Ishikawa (cell line): ENCODE results near the gene APBA1.

Experiments used
- CEBPB ChIP-seq: IDR thresholded peaks from 2 replicates; pipeline ENCODE4 v1.6.1; 2012
- CREB1 ChIP-seq: IDR thresholded peaks from 2 replicates; pipeline ENCODE4 v1.6.1; 2012; ENCODE audit warnings: low read depth
- EGR1 ChIP-seq: IDR thresholded peaks from 2 replicates; pipeline ENCODE4 v1.6.1; 2012
- EP300 ChIP-seq: IDR thresholded peaks from 2 replicates; pipeline ENCODE4 v1.6.1; 2012; ENCODE audit warnings: borderline replicate concordance
- FOXM1 ChIP-seq: IDR thresholded peaks from 2 replicates; pipeline ENCODE4 v1.6.1; 2012; ENCODE audit warnings: low read depth, borderline replicate concordance
- NFIC ChIP-seq: IDR thresholded peaks from 2 replicates; pipeline ENCODE4 v1.6.1; 2012
- RAD21 ChIP-seq: IDR thresholded peaks from 2 replicates; pipeline ENCODE4 v1.6.1; 2012; ENCODE audit warnings: low read depth
- TAF1 ChIP-seq: IDR thresholded peaks from 2 replicates; pipeline ENCODE4 v1.6.1; 2012; ENCODE audit warnings: low read depth, mild to moderate bottlenecking
- TCF12 ChIP-seq: IDR thresholded peaks from 2 replicates; pipeline ENCODE4 v1.6.1; 2012; ENCODE audit warnings: low read depth
- TEAD4 ChIP-seq: IDR thresholded peaks from 2 replicates; pipeline ENCODE4 v1.6.1; 2012
- YY1 ChIP-seq: IDR thresholded peaks from 2 replicates; pipeline ENCODE4 v1.6.1; 2012; ENCODE audit warnings: low read depth
- ZBTB7A ChIP-seq: IDR thresholded peaks from 2 replicates; pipeline ENCODE4 v1.6.1; 2012; ENCODE audit warnings: low read depth
- TF ChIP-seq, protein P1 (sequence below): IDR thresholded peaks from 2 replicates; pipeline ENCODE4 v1.6.1; 2012; ENCODE audit warnings: low read depth, mild to moderate bottlenecking
- TF ChIP-seq, protein P2 (sequence below): IDR thresholded peaks from 2 replicates; pipeline ENCODE4 v1.6.1; 2012
- TF ChIP-seq, protein P3 (sequence below): IDR thresholded peaks from 2 replicates; pipeline ENCODE4 v1.6.1; 2012

APBA1 gene

DNA sequence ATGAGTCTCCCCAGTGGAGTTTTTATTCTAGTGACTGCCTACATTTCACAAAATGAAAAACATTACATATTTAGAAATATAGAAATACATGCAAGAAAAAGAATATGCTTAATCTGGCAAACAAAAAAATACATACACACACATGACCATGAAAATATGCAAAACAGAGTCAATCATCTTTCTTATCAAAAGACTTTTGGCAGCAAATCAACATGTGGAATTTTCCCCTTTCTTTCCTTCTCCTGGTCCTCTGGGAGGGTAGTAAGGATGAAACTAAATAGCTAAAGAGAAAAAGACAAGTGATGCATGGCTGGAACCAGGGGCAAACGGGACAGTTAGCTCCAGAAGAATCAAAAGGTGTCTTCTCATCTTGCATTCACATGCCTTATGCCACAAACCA lies 69.4 kb downstream of the APBA1 start:
- no peak for TF ChIP-seq EGR1

- TF ChIP-seq RAD21 (no peak), YY1 (no peak), TCF12 (no peak), ZBTB7A (no peak), TEAD4 (no peak), EGR1 (no peak), FOXM1 (no peak), NFIC (no peak), CEBPB (no peak), CREB1 (no peak), EP300 (no peak), TAF1 (no peak)
- TF ChIP-seq, protein P1, sequence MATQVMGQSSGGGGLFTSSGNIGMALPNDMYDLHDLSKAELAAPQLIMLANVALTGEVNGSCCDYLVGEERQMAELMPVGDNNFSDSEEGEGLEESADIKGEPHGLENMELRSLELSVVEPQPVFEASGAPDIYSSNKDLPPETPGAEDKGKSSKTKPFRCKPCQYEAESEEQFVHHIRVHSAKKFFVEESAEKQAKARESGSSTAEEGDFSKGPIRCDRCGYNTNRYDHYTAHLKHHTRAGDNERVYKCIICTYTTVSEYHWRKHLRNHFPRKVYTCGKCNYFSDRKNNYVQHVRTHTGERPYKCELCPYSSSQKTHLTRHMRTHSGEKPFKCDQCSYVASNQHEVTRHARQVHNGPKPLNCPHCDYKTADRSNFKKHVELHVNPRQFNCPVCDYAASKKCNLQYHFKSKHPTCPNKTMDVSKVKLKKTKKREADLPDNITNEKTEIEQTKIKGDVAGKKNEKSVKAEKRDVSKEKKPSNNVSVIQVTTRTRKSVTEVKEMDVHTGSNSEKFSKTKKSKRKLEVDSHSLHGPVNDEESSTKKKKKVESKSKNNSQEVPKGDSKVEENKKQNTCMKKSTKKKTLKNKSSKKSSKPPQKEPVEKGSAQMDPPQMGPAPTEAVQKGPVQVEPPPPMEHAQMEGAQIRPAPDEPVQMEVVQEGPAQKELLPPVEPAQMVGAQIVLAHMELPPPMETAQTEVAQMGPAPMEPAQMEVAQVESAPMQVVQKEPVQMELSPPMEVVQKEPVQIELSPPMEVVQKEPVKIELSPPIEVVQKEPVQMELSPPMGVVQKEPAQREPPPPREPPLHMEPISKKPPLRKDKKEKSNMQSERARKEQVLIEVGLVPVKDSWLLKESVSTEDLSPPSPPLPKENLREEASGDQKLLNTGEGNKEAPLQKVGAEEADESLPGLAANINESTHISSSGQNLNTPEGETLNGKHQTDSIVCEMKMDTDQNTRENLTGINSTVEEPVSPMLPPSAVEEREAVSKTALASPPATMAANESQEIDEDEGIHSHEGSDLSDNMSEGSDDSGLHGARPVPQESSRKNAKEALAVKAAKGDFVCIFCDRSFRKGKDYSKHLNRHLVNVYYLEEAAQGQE = no peak
- TF ChIP-seq, protein P2, sequence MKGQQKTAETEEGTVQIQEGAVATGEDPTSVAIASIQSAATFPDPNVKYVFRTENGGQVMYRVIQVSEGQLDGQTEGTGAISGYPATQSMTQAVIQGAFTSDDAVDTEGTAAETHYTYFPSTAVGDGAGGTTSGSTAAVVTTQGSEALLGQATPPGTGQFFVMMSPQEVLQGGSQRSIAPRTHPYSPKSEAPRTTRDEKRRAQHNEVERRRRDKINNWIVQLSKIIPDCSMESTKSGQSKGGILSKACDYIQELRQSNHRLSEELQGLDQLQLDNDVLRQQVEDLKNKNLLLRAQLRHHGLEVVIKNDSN = no peak
- TF ChIP-seq, protein P3, sequence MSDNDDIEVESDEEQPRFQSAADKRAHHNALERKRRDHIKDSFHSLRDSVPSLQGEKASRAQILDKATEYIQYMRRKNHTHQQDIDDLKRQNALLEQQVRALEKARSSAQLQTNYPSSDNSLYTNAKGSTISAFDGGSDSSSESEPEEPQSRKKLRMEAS = no peak
Observed at GRCh38 chr9:69601698-69602097, 70.5 kb downstream of the APBA1 start.

DNA sequence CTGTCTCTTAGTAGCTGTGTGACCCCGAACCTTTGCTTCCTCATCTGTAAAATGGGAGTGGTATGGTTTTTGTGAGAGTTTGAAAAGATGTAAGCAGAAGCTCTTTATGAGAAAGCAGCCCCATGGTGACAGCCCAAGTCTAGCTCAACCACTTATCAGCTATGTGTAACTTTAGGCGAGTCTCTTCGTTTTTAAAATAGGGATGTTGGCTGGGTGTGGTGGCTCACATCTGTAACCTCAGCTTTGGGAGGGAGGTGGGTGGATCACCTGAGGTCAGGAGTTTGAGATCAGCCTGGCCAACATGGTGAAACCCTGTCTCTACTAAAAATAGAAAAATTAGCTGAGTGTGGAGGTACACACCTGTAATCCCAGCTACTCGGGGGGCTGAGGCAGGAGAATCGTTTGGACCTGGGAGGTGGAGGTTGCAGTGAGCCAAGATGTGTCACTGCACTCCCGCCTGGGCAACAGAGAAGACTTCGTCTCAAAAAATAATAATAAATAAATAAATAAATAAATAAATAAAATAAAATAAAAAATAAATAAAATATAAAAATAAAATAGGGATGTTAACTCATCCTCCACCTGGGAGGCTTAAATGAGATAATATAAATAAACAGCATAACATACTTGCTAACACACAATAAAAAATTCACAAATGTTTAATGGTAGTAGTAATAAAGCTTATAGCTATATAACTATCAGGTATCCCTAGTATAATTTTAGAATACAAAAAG lies 71.7 kb downstream of the APBA1 start:
- no peak for TF ChIP-seq EGR1
- TF ChIP-seq TCF12 = no peak
- TF ChIP-seq, protein P3 = no peak
- no peak for TF ChIP-seq CEBPB
- TF ChIP-seq, protein P1 = no peak
- no peak for TF ChIP-seq TAF1
- no peak for TF ChIP-seq EP300
- TF ChIP-seq YY1 = no peak
- no peak for TF ChIP-seq RAD21
- no peak for TF ChIP-seq TEAD4
- TF ChIP-seq, protein P2 = no peak
- no peak for TF ChIP-seq ZBTB7A
- TF ChIP-seq CREB1 = no peak
- no peak for TF ChIP-seq FOXM1
- TF ChIP-seq NFIC = no peak

DNA sequence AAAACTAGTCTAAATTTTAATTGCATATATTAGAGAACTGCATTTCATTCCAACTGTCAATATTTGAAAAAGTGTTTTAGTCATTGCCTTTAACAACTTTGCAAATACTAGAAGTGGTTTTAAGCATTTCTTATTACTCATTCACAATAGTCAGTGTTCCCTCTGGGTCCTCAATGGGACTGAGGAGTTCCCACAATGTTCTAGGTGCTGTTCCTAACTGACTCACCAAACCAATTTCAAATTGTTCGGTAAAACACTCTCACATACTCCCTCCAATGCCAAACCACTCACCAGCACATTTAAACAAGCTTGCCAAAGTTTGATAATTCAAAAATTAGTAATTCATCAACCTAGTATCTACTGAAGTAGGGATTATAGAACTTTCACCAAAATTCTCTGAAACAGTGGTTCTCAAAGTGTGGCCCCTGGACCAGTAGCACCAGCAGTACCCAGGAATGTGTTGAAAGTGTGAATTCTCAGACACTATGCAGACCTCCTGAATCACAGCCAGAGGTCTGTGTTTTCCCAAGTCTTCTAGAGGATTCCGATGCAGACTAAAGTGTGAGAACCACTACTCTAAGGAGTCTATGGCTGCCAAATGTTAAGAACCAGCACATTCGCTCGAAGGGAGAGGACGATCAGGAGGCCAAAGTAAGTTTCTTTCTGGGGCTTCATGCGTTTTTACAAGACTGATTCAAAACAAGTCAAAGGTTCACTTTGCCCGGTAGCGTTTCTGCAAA lies 72.8 kb downstream of the APBA1 start:
- TF ChIP-seq, protein P1 = no peak
- TF ChIP-seq, protein P2 = no peak
